NOMO-1 treated with DMSO at 0.1 percent for 48 hours (cell line): ENCODE measurements around the gene KPNA1.
A peak's percentile ranks its signal among the peaks of the same experiment; 100 is the strongest.

Experiments used
- DNase-seq: peaks from one replicate; lab custom pipeline; 2025; ENCODE audit not compliant: unreplicated experiment; lab: John Stamatoyannopoulos, UW

Gene KPNA1

DNA sequence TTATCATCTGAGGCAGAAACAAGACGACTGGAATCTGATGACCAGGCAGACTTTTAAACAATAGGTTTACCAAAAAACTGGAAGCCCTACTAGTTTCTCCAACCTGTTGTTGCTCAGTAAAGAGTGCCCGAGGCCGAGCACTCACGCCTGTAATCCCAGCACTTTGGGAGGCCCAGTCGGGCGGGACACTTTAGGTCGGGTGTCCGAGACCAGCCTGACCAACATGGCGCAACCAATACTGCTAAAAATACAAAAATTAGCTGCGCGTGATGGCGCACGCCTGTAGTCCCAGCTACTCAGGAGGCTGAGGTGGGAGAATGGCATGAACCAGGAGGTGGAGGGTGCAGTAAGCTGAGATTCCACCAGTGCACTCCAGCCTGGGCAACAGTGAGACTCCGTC, 97.8 kb downstream of the KPNA1 start:
- no peak for DNase-seq

DNA sequence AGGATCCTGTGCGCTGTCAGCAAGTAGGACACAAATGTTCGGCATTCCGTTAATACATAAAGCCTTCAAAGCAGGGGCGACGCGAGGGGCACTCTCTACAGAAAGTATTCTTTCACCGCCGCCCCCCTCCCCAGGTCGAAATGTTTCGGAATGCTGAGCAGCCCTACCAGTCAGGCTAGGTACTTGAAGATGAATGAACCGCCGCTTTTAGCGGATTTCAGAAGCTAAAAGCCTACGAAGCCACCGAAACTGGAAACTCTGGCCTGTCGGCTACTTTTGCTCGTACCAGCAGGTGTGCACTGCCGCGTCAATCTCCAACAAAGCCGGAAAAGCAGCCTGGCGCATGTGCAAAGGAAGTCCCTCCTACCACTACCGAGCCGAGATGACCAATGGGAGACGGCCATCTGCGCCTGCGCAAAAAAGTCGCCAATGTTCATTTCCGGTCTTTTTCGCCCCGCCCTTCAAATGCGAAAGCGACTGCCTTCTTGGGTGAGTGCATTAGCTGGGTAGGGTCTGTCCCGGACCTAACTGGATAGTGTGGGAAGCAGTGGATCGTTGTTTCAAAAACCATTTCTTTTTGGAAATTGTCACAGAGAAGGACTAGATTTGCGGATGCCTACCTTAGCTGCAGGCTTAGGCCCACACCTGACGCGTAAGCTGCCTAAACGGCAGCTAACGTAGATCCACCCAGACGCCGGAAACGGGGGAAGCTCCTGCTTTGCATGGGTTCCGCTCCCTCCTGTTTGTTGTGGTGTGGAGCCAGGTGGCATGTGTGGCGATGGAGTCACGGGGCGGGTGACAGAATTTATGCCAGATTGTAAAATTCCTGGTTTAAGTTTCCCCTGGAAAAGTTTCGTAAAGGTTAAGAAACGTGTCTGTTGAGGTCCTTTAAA, 98.7 kb downstream of the KPNA1 start, which contains the start of gene WDR5B:
TSS of gene WDR5B (minus strand) at position 301 of the 893 bp plus-strand sequence. CDS start 534 bp downstream, outside the sequence.
- no peak for DNase-seq

DNA sequence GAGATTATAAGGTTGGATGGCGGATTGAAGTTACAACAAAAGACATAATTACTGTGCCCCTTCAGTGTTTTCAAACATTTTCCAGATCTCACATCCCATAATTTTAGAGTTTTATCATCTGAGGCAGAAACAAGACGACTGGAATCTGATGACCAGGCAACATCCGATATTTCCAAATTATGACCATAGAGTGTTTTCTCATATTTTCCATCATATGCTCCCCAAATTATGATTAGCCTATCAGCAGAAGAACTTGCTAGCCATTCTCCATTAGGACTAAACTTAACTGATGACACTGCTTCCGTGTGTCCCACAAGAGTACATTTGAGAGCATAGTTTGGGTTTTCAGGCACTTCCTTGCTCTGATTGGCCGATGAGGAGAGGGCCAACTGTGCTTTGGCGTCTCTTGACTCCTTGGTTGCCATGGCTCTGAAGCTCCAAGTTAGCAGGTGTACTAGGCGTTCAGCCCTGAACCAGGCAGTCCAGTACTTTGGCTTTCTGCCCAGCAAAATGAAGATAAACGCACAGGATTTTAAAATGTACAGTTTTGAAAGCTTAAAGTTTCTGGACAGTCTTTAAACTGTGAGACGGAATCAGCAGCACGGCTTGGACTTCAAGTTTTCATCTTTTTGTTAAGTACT, 99.5 kb downstream of the KPNA1 start:
- DNase-seq = no peak

DNA sequence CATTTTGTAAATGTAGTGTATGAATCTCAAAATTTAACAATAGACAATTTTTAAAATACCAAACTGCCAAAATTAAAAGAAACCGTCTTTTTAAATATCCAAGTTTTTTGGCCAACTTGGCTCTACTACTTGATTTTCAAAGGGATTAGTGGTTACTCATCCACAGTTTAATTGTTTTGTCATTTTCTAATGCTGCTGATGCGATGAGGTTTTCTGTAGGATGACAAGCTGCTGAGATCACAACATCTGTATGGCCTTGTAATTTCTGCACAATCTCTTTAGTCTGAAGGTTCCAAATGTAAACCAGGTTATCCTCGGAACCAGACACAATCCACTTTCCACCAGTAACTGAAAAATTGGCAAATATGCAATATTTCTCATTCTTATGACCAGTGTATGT, 100.3 kb downstream of the KPNA1 start:
- no peak for DNase-seq

DNA sequence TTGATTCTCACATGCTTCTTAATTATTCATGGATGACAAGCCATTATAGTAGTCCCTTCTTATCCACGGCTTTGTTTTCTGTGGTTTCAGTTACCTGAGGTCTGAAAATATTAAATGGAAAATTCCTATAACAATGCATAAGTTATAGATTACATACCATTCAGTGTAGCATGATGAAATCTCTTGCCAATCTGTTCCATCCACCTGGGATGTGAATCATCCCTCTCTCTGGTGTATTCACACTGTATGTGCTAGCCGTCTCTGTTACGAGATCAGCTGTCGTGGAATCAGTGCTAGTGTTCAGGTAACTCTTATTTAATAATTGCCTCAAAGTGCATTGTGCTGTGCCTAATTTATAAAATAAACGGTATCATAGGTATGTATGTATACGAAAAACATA, 104.1 kb downstream of the KPNA1 start:
- no peak for DNase-seq

DNA sequence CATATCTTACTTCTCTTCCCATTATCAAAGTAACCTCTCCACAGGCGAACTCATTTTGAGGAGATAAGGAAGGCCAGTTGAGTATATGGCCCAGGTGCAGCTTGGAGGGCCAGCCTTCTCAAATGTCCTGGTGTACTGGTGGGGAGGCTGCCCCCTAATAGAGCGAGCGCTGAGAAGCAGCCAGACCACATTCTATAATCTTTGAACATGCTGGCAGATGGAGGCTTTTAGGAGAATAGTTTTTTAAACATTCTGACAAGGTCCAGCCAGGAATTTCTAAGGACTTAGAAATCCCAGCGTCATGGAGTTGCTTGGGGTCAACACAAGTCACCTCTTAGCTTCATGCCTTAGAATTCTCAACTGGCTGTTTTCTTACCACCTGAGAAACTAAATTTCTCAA, 104.6 kb downstream of the KPNA1 start:
- no peak for DNase-seq

DNA sequence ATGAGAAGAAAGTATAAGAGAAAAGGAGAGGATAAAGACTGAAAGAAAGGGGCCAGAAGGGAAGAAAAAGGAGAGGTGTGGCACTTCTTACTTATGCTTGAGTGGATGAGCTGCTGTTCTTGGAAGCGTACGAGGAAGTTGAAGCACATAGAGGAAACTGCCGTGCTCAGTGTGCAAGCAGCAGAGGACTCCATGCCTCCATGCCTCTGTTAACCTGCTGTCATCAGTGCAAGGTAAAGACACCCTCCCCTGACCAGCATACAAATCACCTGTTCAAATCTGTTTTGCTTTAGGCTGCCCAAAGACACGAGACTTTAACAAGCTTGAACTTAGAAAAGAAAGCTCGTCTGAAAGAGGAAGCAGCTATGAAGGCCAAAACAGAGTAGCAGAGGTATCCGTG, 105.3 kb downstream of the KPNA1 start:
- DNase-seq = peak; percentile 31

DNA sequence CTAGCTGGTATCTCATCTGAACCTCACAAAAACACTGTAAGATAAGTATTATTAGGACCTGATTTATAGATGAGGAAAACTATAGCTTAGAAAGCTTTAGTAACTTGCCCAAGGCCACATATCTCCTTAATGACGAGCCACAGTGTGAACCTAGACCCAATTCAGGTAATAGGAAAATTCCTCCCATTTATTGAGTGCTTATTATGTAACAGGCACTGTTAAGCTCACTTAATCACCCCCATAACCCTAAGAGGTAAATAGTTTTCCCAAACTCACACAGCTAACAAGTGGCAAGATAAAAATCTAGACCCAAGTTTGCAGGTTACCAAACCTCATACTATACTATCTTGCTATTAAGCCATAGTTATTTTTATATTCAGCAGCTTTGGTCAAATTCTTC, 106.8 kb downstream of the KPNA1 start:
- no peak for DNase-seq

DNA sequence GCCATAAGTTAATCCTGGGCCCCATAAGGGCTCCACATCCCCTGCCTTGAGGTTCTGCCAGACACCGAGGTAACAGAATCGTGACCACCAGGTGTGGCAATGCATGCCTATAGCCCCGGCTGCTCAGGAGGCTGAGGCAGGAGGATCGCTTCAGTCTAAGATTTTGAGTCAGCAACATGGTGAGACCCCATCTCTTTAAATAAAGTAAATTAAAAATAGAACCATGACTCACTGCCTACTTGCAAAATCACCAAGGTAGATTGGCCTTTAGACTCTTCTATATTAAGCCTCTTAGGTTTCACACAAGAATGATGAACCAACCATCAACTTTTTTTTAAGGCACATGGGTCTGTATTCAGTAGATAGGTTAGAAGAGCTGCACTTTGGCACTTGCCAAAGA, 108.5 kb downstream of the KPNA1 start:
- DNase-seq = peak; percentile 50

DNA sequence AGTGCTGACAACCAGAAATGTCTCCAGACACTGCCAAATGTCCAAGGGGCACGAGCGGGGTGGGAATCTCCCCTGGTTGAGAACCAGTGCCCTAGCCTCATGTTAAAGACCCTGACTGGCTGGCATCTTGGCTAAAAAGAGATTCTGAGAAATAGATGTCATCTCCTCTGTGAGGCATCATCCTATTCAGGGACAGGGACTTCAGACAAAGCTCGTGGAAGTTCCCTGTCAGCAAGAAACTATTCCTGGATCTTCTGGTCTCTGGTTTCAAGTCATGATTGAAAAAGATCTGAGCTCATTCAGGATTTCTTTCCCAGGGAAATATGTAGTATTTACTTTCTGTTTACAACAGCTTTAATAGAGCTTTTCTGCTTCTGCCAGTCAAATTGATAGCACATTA, 109.7 kb downstream of the KPNA1 start:
- no peak for DNase-seq

DNA sequence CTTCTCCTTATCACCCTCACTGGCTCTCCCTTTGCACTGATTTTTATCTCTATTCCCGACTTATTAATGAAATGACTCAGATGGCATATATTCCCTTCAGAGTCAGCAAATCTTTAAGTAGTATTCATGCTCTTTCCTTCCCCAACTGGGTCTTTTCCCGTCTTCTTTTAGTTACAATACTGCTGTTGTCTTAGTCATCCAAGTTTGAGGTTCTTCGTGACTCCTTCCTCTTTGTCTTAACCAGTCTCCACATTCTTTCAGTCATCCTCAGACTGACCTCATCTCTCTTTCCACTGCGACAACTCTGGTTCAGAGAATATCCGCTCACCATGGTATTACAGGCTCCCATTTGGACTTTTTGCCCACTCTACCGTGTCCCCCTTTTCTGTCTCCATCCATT, 111.2 kb downstream of the KPNA1 start:
- DNase-seq = peak; percentile 7

DNA sequence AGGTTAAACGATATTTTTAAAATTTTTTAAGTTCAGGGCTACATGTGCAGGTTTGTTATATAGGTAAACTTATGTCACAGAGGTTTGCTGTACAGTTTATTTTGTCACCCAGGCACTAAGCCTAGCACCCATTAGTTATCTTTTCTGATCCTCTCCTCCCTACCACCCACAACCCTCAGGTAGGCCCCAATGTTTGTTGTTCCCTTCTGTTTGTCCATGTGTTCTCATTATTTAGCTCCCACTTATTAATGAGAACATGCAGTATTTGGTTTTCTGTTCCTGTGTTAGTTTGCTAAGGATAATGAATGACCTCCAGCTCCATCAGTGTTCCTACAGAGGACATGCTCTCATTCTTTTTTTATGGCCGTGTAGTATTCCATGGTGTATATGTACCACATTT, 115.8 kb downstream of the KPNA1 start:
- DNase-seq = no peak

DNA sequence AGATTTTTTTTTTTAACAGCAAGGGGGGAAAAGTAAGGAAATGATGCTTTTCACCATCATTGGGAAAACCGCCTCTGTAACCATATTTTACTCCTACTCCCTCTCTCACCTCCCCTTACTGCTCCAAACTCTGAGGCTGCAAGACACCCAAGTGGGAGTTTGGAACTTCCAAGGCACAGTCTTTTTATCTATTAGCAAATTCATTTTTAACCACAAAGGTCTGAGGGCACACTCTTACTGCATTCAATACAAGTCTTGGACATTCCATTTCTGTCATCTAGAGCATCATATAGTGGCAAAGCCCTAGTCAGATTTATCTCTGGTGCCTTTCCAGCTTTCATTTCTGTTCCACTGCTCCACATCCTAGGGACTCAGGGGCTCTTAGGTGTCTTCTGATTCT, 117.5 kb downstream of the KPNA1 start:
- DNase-seq = no peak

DNA sequence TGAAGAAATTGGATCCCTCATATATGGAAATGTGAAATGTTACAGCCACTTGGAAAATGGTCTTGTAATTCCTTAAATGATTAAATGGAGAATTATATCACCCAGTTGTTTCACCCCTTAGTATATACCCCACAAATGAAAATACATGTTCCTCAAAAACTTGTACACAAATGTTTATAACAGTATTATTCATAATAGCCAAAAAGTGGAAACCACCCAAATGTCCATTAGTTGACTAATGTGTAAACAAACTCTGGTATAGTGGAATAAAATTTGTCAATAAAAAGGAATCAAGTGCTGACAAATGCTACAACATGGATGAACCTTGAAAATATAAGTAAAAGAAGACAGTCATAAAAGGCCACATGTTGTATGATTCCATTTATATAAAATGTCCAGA, 118.2 kb downstream of the KPNA1 start:
- no peak for DNase-seq

DNA sequence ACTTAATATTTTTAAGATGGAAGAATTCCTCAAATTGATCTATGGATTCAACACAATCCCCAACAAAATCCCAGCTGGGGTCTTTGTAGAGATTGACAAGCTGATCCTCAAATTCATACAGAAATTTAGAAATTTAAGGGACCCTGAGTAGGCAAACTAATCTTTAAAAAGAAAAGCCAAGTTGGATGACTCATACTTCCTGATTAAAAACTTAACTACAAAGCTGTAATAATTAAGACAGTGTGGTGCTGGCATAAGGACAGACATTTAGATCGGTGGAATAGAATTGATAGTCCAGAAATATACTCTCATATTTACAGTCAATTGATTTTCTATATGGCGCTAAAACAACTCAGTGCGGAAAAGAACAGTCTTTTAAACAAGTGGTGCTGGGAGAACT, 119.2 kb downstream of the KPNA1 start:
- DNase-seq = peak; percentile 22

DNA sequence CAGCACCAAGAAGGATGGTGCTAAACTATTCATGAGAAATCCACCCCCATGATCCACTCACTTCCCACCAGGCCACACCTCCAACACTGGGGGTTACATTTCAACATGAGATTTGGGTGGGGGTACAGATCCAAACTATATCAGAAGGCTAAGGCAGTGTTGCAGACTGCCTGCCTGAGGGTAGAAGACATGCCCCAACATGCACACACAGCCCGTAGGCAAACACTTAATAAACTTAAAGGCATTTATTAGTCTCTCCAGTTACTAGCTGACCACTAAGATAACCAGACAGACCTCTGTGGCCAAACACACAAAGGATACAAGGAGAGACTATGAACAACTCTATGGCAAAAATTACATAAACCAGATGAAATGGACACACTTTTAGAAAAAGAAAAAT, 120.6 kb downstream of the KPNA1 start:
- DNase-seq = no peak

DNA sequence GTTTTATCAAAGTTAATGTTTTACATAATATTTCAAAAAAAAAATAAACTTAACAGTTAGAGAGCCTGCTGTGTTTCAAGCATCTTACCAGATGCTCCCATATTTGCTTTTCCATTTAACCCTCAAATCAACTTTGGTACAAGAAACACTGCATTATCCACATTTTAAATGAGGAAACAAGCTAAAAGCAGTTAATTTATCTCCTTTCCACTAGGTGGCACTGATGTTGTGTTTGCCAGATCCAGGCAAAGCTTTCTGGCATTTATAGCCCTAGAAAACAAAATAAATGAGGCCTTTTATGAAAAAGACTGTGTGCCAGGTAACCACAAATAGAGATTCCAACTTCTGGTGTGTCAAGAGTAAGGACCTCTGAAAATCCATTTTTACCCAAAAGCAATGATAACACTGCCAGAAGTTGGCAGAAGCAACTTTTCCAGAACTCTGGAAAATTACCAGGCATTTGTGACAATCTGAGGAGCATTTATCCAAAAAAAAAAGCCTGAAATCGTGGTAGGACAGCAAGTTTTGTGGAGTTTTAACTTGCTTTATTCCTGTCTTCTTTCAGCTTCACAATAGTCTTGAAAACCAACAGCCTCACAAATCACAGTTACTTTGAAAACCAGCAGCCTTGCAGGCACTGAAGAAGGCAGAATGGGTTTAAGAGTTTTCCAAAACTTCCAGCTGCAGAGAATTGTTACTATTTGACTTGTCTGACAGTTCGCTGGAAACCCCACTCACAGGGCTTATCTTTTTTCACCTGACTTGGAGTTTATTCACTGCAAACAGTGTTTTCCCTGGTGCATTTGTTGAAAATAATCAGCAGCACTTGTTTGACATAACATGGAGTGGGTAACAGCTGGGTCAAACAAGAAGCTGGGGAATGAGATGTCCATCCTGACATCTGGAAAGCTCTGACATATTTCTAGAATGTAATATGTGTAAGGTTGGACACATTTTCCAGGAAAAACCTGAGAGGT, 121.6 kb downstream of the KPNA1 start:
- DNase-seq = peak; percentile 66

DNA sequence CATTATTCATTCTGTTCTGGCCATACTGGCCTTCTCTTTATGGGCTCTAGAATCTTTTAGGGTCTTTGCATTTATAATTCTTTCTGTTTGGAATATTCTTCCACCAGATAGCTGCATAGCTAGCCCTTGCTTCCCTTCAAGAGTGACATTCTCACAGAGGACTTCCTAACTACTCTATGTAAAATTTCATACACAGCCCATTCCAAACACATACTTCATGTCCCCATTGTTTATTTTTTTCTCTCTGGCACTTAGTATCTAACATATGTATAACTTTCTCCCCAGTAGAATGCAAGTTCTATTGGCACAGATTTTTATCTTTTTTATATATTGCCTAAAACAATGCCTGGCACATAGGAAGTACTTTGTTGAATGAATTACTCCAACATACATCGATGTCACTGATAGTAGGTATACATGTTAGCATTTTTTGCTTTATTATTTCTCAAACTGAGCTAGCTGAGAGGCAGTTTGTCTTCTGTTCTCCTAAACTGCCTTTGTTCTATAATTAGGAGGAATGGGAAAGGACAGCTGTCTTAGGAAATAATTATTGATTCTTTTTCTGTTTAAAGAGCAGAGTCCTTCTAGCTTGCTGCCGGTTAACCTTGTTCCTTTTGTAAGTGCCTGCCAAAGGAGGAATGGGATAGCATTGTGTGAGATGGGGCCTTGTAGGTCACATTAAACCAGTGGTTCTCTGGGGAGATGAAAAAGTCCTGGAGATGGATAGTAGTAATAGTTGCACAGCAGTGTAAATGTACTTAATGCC, 122.9 kb downstream of the KPNA1 start:
- DNase-seq = no peak

DNA sequence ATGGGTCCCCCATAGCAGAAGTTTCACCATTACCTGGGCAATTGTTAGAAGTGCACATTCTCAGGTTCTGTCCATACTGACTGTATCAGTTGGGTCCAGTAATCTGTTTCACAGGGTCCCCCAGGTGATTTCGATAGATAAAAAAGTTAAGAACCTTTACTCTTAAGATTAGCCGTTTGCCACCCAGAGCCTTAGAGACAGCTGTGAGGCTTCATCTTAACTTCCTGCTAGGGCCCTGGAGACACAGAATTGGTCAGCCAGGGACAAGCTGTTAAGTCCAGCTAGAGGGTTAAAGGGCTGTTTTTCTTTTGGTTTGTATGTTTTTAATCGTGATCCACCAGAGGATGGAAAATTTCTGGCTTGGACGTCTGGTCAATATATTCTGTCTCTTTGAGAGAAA, 124.1 kb downstream of the KPNA1 start:
- DNase-seq = no peak

DNA sequence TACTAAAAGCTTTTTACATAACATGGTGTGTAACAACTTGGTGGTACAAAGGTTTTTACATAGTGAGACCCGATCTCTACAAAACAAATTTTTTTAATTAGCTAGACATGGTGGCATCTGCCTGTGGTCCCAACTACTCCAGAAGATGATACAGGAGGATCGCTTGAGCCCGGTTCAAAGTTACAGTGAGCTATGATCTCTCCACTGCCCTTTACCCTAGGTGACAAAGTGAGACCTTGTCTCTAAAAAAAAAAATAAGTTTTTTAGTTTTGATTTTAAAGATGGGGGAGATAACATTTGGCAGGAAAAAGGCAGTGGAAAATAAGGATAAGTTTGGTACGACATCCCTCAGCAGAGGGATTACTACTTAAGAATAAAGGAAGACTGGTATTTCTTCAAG, 124.8 kb downstream of the KPNA1 start:
- no peak for DNase-seq

DNA sequence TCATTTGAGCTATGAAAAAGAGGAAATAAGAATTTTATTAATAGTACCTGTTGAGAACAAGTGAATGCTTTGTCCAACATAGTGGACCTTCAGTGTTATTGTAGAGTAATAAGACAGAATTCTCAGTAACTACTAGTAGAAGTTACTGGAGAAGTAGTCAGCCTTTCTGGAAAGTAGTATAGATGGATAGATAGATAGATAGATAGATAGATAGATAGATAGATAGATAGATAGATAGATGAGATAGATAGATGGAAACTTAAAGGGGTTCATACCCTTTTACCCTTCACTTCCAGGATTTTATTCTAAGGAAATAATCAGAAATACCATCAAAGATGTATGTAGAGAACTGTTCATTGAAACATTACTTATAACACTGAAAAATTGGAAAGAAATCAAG, 125.5 kb downstream of the KPNA1 start:
- no peak for DNase-seq
